GM12865 (cell line): ENCODE results near the gene ADAM12.

ENCODE experiments used
- DNase-seq: peaks from one replicate; pipeline ENCODE4 v3.0.0; 2010; ENCODE audit warnings: low read depth
- H3K4me3 ChIP-seq: 2 replicates; pipeline ENCODE4 v1.5.1; 2011; ENCODE audit warnings: mild to moderate bottlenecking, low read depth, low read length, control low read depth
- CTCF ChIP-seq: IDR thresholded peaks from 2 replicates; pipeline ENCODE4 v1.5.1; 2011; ENCODE audit warnings: low read length, control low read depth, low read depth, inconsistent platforms; ENCODE audit not compliant: insufficient read depth; ENCODE audit errors: missing control alignments

The ADAM12 gene

DNA sequence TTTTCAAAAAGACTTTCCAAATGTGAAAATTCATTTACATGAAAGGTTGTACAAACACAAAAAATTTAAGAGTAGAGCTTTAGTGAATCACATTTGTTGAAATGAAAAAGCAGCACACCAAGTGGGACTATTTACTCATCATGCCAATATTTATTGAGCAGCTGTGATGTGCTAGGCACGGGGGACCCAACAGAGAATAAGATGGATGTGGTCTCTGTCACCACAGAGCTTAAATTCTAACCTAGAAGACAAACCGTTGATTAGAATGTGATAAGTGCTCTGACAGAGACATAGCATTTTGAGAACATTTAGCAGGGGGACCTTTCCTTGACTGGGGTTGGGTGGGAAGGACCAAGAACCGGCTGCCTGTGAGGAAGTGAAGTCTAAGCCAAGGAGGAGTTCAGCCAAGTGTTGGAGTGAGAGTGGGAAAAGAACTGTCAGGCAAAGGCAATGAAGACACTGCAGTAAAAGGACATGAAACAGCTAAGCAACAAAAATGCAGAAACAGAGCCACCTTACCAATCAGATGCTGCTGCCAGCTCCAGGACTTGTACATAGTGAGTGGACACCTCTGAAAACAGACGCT lies 19.1 kb downstream of the ADAM12 start:
- no peak for DNase-seq
- no peak for TF ChIP-seq CTCF
- H3K4me3 ChIP-seq = no peak overlapping the region

- TF ChIP-seq CTCF = no peak
- H3K4me3 ChIP-seq = no peak overlapping the region
- no peak for DNase-seq
Observed at GRCh38 chr10:126357169-126357568, 31.1 kb downstream of the ADAM12 start.

GRCh38 chr10:126353666-126354065 lies 34.6 kb downstream of the ADAM12 start:
- no peak for DNase-seq
- H3K4me3 ChIP-seq = no peak overlapping the region
- TF ChIP-seq CTCF = no peak

DNA sequence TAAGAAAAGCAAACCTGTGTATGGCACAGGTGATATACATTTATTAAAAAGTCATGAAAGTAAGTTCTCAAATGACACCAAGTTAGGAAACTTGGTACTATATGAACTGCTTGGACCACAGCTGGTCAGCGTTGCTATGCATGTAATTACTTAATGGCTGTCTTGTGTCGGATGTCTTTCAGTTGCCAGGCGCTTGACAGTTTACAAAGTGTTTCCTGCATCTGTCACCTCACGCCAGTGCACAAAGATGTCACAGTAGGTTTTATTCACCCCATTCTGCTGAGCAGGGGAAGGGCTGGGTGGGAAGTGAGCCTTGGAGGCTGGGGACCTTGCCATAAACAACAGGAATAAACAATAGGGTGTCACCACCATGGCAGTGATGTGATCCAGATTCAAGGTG lies 35.8 kb downstream of the ADAM12 start:
- DNase-seq = no peak
- TF ChIP-seq CTCF = no peak
- H3K4me3 ChIP-seq = no peak overlapping the region

GRCh38 chr10:126351021-126351420 lies 37.3 kb downstream of the ADAM12 start:
- no peak overlapping the region for H3K4me3 ChIP-seq
- DNase-seq = no peak
- TF ChIP-seq CTCF = no peak

DNA sequence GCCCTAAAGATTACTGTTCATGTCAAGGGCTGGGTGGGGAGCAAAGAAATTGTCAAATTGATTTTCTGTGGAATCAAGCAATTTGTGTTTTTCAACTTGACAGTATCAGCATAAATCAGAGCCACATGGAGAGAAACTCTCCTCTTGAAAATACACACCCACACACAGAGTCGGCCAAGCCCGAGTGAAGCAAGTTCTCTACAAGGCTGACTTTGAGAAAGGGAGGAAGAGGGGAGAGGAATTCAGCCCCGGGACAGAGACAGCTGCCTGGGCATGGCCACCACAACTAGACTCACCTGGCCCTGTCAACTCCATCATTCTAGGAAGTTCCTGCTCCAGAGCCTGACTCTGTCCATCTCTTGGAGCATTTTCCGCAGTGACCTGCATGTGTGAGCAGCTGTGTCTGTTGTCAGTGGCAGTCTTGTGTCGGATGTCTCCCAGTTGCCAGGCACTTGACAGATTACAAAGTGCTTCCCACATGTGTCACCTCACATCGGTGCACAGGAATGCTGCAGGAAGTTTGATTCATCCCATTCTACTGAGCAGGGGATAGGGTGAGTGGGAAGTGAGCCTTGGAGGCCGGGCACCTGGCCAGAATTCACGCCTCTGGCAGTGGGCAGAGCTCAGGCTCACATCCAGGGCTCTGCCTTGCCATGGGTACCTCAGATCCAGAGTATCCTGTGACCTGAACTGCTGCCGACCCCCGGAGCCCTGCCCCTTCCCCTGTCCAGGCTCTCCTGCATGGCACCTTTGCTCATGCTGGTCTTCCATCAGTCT lies 37.9 kb downstream of the ADAM12 start:
- DNase-seq = no peak
- H3K4me3 ChIP-seq = no peak overlapping the region
- TF ChIP-seq CTCF = no peak
